C4-2B (cell line): ENCODE data around the gene CEACAM6.
"Not testable (repeated sequence)": the region's sequence is repeated elsewhere in the genome, so short reads cannot be mapped to it uniquely, and the experiment has no call there.

Experiments
- H3K27ac ChIP-seq: fragments of 450-650 bp; 2 replicates; pipeline ENCODE4 v1.5.1; 2017
- CTCF ChIP-seq: fragments of 450-650 bp; conservative IDR thresholded peaks from 2 replicates; pipeline ENCODE4 v1.5.1; 2017; ENCODE audit warnings: mild to moderate bottlenecking
- ZFX ChIP-seq: fragments of 450-650 bp; IDR thresholded peaks from 2 replicates; pipeline ENCODE4 v1.6.1; 2017

The CEACAM6 gene

GRCh38 chr19:41755328-41755913 is at the start of gene CEACAM6:
CEACAM6 (plus strand) TSS chr19:41755530; CDS start chr19:41755639, 109 bp downstream.
- H3K27ac ChIP-seq, result no peak within 1 kb of the TSS
- TF ChIP-seq CTCF (no peak), ZFX (no peak)

- H3K27ac ChIP-seq, result no peak overlapping the region
- TF ChIP-seq ZFX (no peak), CTCF (peak; percentile 92)
These were observed 48.4 kb upstream of the CEACAM6 start for GRCh38 chr19:41706741-41707501.

GRCh38 chr19:41707502-41707812 is 47.9 kb upstream of the CEACAM6 start:
- TF ChIP-seq ZFX (no peak), CTCF (no peak)

GRCh38 chr19:41707871-41708371 is 47.4 kb upstream of the CEACAM6 start:
- no peak overlapping the region for H3K27ac ChIP-seq
- no peak for TF ChIP-seq CTCF
- no peak for TF ChIP-seq ZFX

More at GRCh38 chr19:41707502-41707812, 47.9 kb upstream of the CEACAM6 start:
- H3K27ac ChIP-seq, result no peak overlapping the region

GRCh38 chr19:41708481-41708880 is 46.8 kb upstream of the CEACAM6 start, which contains the start of gene CEACAM5:
CEACAM5 (plus strand) TSS chr19:41708626; CDS start chr19:41708732, 106 bp downstream.
- TF ChIP-seq ZFX (no peak), CTCF (no peak)
- no peak within 1 kb of the TSS for H3K27ac ChIP-seq

GRCh38 chr19:41709516-41709915 is 45.8 kb upstream of the CEACAM6 start:
- H3K27ac ChIP-seq, result not testable (repeated sequence)

- no peak overlapping the region for H3K27ac ChIP-seq
- TF ChIP-seq ZFX (no peak), CTCF (no peak)
These were observed 45.2 kb upstream of the CEACAM6 start for GRCh38 chr19:41709951-41710645.
